ENCODE data around the gene CT45A5. TPM values are rescaled to one million over a fixed set of nuclear protein-coding genes. Genes with fewer than 3 reads are reported as not detected.
"Not testable (repeated sequence)": the region's sequence is repeated elsewhere in the genome, so short reads cannot be mapped to it uniquely, and the experiment has no call there.

Gene CT45A5
- not detected for total RNA-seq

GRCh38 chrX:135785403-135785802 is at the start of gene CT45A5:
TSS of gene CT45A5 (minus strand) at chrX:135785503. CDS start at chrX:135781729, 3,774 bp downstream.
- DNase-seq = not testable (repeated sequence)

- DNase-seq = not testable (repeated sequence)
Observed at GRCh38 chrX:135819912-135820311, 34.6 kb upstream of the CT45A5 start, which contains the start of gene CT45A2. TSS of gene CT45A2 (minus strand) at chrX:135820012. CDS start at chrX:135816265, 3,747 bp downstream.

GRCh38 chrX:135802687-135803086 is 17.4 kb upstream of the CT45A5 start, which contains the start of gene CT45A6:
TSS of gene CT45A6 (minus strand) at chrX:135802787. CDS start at chrX:135798993, 3,794 bp downstream.
- not testable (repeated sequence) for DNase-seq

GRCh38 chrX:135768091-135768490 is 17.2 kb downstream of the CT45A5 start, which contains the start of gene CT45A3:
TSS of gene CT45A3 (minus strand) at chrX:135768191. CDS start at chrX:135764444, 3,747 bp downstream.
- DNase-seq = not testable (repeated sequence)

GRCh38 chrX:135744739-135745138 is 40.6 kb downstream of the CT45A5 start:
- not testable (repeated sequence) for DNase-seq

- no peak for DNase-seq
Observed at GRCh38 chrX:135741192-135741715, 44.0 kb downstream of the CT45A5 start.

- DNase-seq = no peak
Observed at GRCh38 chrX:135740681-135741149, 44.6 kb downstream of the CT45A5 start.

- no peak for DNase-seq
Observed at GRCh38 chrX:135737366-135738071, 47.8 kb downstream of the CT45A5 start.

- not testable (repeated sequence) for DNase-seq
Observed at GRCh38 chrX:135734666-135735065, 50.6 kb downstream of the CT45A5 start.

Other genes with a start within 250 kb of the CT45A5 start
- not detected for gene CT45A1, start 71.9 kb downstream of the CT45A5 start, total RNA-seq
- gene CT45A3, start 17.3 kb downstream of the CT45A5 start, total RNA-seq = not detected
- gene CT45A6, start 17.3 kb upstream of the CT45A5 start, total RNA-seq = not detected
- not detected for gene CT45A2, start 34.5 kb upstream of the CT45A5 start, total RNA-seq
- gene CT45A7, start 51.8 kb upstream of the CT45A5 start, total RNA-seq = not detected
- gene CT45A8, start 69.0 kb upstream of the CT45A5 start, total RNA-seq = not detected
- not detected for gene CT45A9, start 86.3 kb upstream of the CT45A5 start, total RNA-seq
- not detected for gene CT45A10, start 107.9 kb upstream of the CT45A5 start, total RNA-seq
- gene SAGE1, start 108.2 kb upstream of the CT45A5 start, total RNA-seq = not detected
- gene MMGT1, start 188.5 kb upstream of the CT45A5 start, total RNA-seq = 13.2 TPM
- gene SLC9A6, start 199.9 kb upstream of the CT45A5 start, total RNA-seq = 15.9 TPM

Measured in skin of body (tissue), 2 donors.